ENCODE measurements around the gene SLC26A9. TPM values are rescaled to one million over a fixed set of nuclear protein-coding genes. Genes with fewer than 3 reads are reported as not detected.

The SLC26A9 gene
- total RNA-seq, 2 donors from 2014 or later = 0.22 TPM

- no peak overlapping the region for H3K27ac Mint-ChIP-seq
- peak; percentile 39 for DNase-seq
Measured at GRCh38 chr1:205926213-205926612, 17.0 kb downstream of the SLC26A9 start.

GRCh38 chr1:205925736-205926135, 17.5 kb downstream of the SLC26A9 start:
- peaks cover 1% of the 10 kb centered on the region for H3K27me3 Mint-ChIP-seq (ENCODE audit: insufficient read depth)
- H3K4me3 Mint-ChIP-seq = no peak overlapping the region
- 78 to 81% methylated on average over 7 to 9 of the region's 9 CpGs for WGBS, 2 experiments (ENCODE audit: insufficient coverage in 1 of 2, insufficient read length in 1 of 2)
- Histone ChIP-seq H3K4me3 (ENCODE audit: low read length) (no peak overlapping the region), H3K27me3 (ENCODE audit: control insufficient read depth, insufficient read depth, low read length, poor library complexity, severe bottlenecking) (no peaks in the 10 kb centered on the region), H3K36me3 (ENCODE audit: control insufficient read depth, insufficient read depth, low read length) (no peaks in the 10 kb centered on the region), H3K9ac (ENCODE audit: extremely low read depth, low read length, poor library complexity, severe bottlenecking) (no peak overlapping the region), H3K27ac (ENCODE audit: low read depth, low read length) (no peak overlapping the region), H3K9me3 (ENCODE audit: control insufficient read depth, low read length) (no peaks in the 10 kb centered on the region), H3K4me1 (ENCODE audit: control insufficient read depth, insufficient read depth, low read length) (no peaks in the 10 kb centered on the region)
- H3K27ac Mint-ChIP-seq = no peak overlapping the region
- H3K36me3 Mint-ChIP-seq (ENCODE audit: low read depth) = no peaks in the 10 kb centered on the region
- H3K4me1 Mint-ChIP-seq = peaks cover 7% of the 10 kb centered on the region
- DNase-seq = no peak
- TF ChIP-seq CTCF (conservative IDR thresholded peaks at IDR 0.05) = no peak
- no peaks in the 10 kb centered on the region for H3K9me3 Mint-ChIP-seq

More at GRCh38 chr1:205926213-205926612, 17.0 kb downstream of the SLC26A9 start:
- 92 to 100% methylated on average over 1 to 5 of the region's 5 CpGs for WGBS, 2 experiments (ENCODE audit: insufficient coverage in 1 of 2, insufficient read length in 1 of 2)
- Histone ChIP-seq H3K4me1 (ENCODE audit: control insufficient read depth, insufficient read depth, low read length) (peaks cover 4% of the 10 kb centered on the region), H3K27me3 (ENCODE audit: control insufficient read depth, insufficient read depth, low read length, poor library complexity, severe bottlenecking) (no peaks in the 10 kb centered on the region), H3K27ac (ENCODE audit: low read depth, low read length) (no peak overlapping the region), H3K36me3 (ENCODE audit: control insufficient read depth, insufficient read depth, low read length) (no peaks in the 10 kb centered on the region), H3K9me3 (ENCODE audit: control insufficient read depth, low read length) (no peaks in the 10 kb centered on the region), H3K4me3 (ENCODE audit: low read length) (no peak overlapping the region), H3K9ac (ENCODE audit: extremely low read depth, low read length, poor library complexity, severe bottlenecking) (no peak overlapping the region)
- no peak overlapping the region for H3K4me3 Mint-ChIP-seq
- peaks cover 1% of the 10 kb centered on the region for H3K27me3 Mint-ChIP-seq (ENCODE audit: insufficient read depth)
- TF ChIP-seq CTCF (conservative IDR thresholded peaks at IDR 0.05) = no peak
- peaks cover 12% of the 10 kb centered on the region for H3K4me1 Mint-ChIP-seq
- H3K9me3 Mint-ChIP-seq = no peaks in the 10 kb centered on the region
- no peaks in the 10 kb centered on the region for H3K36me3 Mint-ChIP-seq (ENCODE audit: low read depth)

- no peak overlapping the region for H3K27ac ChIP-seq (ENCODE audit: low read depth, low read length)
- Mint-ChIP-seq H3K27ac (no peak overlapping the region), H3K36me3 (ENCODE audit: low read depth) (no peaks in the 10 kb centered on the region)
Measured at GRCh38 chr1:205924460-205924790, 18.8 kb downstream of the SLC26A9 start.

More at GRCh38 chr1:205924460-205924790, 18.8 kb downstream of the SLC26A9 start:
- DNase-seq = no peak
- Mint-ChIP-seq H3K4me1 (no peaks in the 10 kb centered on the region), H3K4me3 (no peak overlapping the region), H3K27me3 (ENCODE audit: insufficient read depth) (peaks cover 1% of the 10 kb centered on the region), H3K9me3 (no peaks in the 10 kb centered on the region)
- Histone ChIP-seq H3K9me3 (ENCODE audit: control insufficient read depth, low read length) (no peaks in the 10 kb centered on the region), H3K27me3 (ENCODE audit: control insufficient read depth, insufficient read depth, low read length, poor library complexity, severe bottlenecking) (no peaks in the 10 kb centered on the region), H3K4me3 (ENCODE audit: low read length) (no peak overlapping the region), H3K36me3 (ENCODE audit: control insufficient read depth, insufficient read depth, low read length) (no peaks in the 10 kb centered on the region), H3K4me1 (ENCODE audit: control insufficient read depth, insufficient read depth, low read length) (no peaks in the 10 kb centered on the region), H3K9ac (ENCODE audit: extremely low read depth, low read length, poor library complexity, severe bottlenecking) (no peak overlapping the region)
- TF ChIP-seq CTCF (conservative IDR thresholded peaks at IDR 0.05) = no peak
